Measurements from ENCODE around the gene HSD17B8. TPM values are rescaled to one million over a fixed set of nuclear protein-coding genes. Genes with fewer than 3 reads are reported as not detected.
A peak's percentile ranks its signal among the peaks of the same experiment; 100 is the strongest.

The HSD17B8 gene
- total RNA-seq, 3 donors from 2014 or later (not counting 1 experiment from before 2014, with no cell fraction given), result 5.4 to 7.7 (median 6.8) TPM

GRCh38 chr6:33236328-33236727 is 31.9 kb downstream of the HSD17B8 start:
- Histone ChIP-seq H3K4me3 (ENCODE audit: low read length) (no peak overlapping the region), H3K27me3 (ENCODE audit: control insufficient read depth, insufficient read depth, low read length) (peaks cover 3% of the 10 kb centered on the region), H3K27ac (ENCODE audit: low read length) (no peak overlapping the region), H3K9me3 (ENCODE audit: control insufficient read depth, insufficient read depth, low read length) (no peaks in the 10 kb centered on the region), H3K4me1 (ENCODE audit: control insufficient read depth, insufficient read depth, low read length) (no peaks in the 10 kb centered on the region), H3K36me3 (ENCODE audit: control insufficient read depth, insufficient read depth, low read length) (no peaks in the 10 kb centered on the region)
- DNase-seq (no peak), ATAC-seq (no peak)
- Mint-ChIP-seq H3K27me3 (ENCODE audit: low read depth in 2 of 2) (peaks cover 33 to 43% of the 10 kb centered on the region in 2 donors), H3K27ac (no peak overlapping the region), H3K36me3 (no peaks in the 10 kb centered on the region), H3K4me1 (no peaks in the 10 kb centered on the region), H3K9me3 (no peaks in the 10 kb centered on the region), H3K4me3 (no peak overlapping the region)
- intact Hi-C loops (cut with micrococcal nuclease), result no loop called here
- no peak for TF ChIP-seq CTCF (IDR thresholded peaks at IDR 0.05)

GRCh38 chr6:33236852-33237251 is 32.4 kb downstream of the HSD17B8 start:
- Mint-ChIP-seq H3K27me3 (ENCODE audit: low read depth in 2 of 2) (peaks cover 34 to 40% of the 10 kb centered on the region in 2 donors), H3K4me3 (no peak overlapping the region), H3K4me1 (no peaks in the 10 kb centered on the region), H3K9me3 (no peaks in the 10 kb centered on the region), H3K36me3 (no peaks in the 10 kb centered on the region), H3K27ac (no peak overlapping the region)
- Histone ChIP-seq H3K4me1 (ENCODE audit: control insufficient read depth, insufficient read depth, low read length) (no peaks in the 10 kb centered on the region), H3K36me3 (ENCODE audit: control insufficient read depth, insufficient read depth, low read length) (no peaks in the 10 kb centered on the region), H3K27ac (ENCODE audit: low read length) (no peak overlapping the region), H3K4me3 (ENCODE audit: low read length) (no peak overlapping the region), H3K9me3 (ENCODE audit: control insufficient read depth, insufficient read depth, low read length) (no peaks in the 10 kb centered on the region), H3K27me3 (ENCODE audit: control insufficient read depth, insufficient read depth, low read length) (peaks cover 3% of the 10 kb centered on the region)
- WGBS (ENCODE audit: insufficient coverage), result 91% methylated on average over 6 of the region's 6 CpGs
- no peak for TF ChIP-seq CTCF (IDR thresholded peaks at IDR 0.05)
- intact Hi-C loops (cut with micrococcal nuclease), result no loop called here
- ATAC-seq (no peak), DNase-seq (no peak)

- Mint-ChIP-seq H3K4me3 (no peak overlapping the region), H3K27me3 (ENCODE audit: low read depth in 2 of 2) (peaks cover 38 to 42% of the 10 kb centered on the region in 2 donors), H3K27ac (no peak overlapping the region), H3K36me3 (no peaks in the 10 kb centered on the region), H3K4me1 (no peaks in the 10 kb centered on the region), H3K9me3 (no peaks in the 10 kb centered on the region)
- Histone ChIP-seq H3K9me3 (ENCODE audit: control insufficient read depth, insufficient read depth, low read length) (no peaks in the 10 kb centered on the region), H3K27me3 (ENCODE audit: control insufficient read depth, insufficient read depth, low read length) (peaks cover 3% of the 10 kb centered on the region), H3K27ac (ENCODE audit: low read length) (no peak overlapping the region), H3K4me1 (ENCODE audit: control insufficient read depth, insufficient read depth, low read length) (no peaks in the 10 kb centered on the region), H3K36me3 (ENCODE audit: control insufficient read depth, insufficient read depth, low read length) (no peaks in the 10 kb centered on the region), H3K4me3 (ENCODE audit: low read length) (no peak overlapping the region)
- whole genome bisulfite sequencing (ENCODE audit: insufficient coverage), result 77% methylated on average over 2 of the region's 2 CpGs
- no peak for TF ChIP-seq CTCF (IDR thresholded peaks at IDR 0.05)
- intact Hi-C loops (cut with micrococcal nuclease), result no loop called here
- ATAC-seq (no peak), DNase-seq (no peak)
These were observed 33.3 kb downstream of the HSD17B8 start for GRCh38 chr6:33237741-33238140.

DNA sequence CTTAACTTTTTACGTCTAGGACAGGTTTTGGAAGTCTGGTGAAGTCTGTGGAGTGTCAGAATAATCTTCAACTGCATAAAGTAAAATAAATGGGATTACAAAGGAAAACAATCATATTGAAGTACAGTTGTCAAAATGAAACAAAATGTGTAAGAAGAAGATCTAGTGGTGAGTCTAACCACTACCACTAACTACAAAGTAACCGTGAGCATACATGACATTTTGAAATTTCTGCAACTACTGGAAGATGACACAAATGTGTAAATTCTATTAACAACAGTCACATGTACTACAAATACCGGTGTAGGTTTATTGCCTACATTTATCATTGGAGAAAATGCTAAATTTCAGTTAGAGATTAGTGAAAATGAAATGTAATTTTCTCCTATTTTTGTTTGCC is 37.5 kb downstream of the HSD17B8 start:
- H3K4me3 ChIP-seq (ENCODE audit: low read length), result no peak overlapping the region
- Mint-ChIP-seq H3K9me3 (no peaks in the 10 kb centered on the region), H3K36me3 (no peaks in the 10 kb centered on the region), H3K4me1 (no peaks in the 10 kb centered on the region), H3K4me3 (no peak overlapping the region), H3K27me3 (ENCODE audit: low read depth in 2 of 2) (peaks cover 20 to 28% of the 10 kb centered on the region in 2 donors), H3K27ac (no peak overlapping the region)
- no peaks in the 10 kb centered on the region for H3K36me3 ChIP-seq (ENCODE audit: control insufficient read depth, insufficient read depth, low read length)
- H3K4me1 ChIP-seq (ENCODE audit: control insufficient read depth, insufficient read depth, low read length), result no peaks in the 10 kb centered on the region
- WGBS (ENCODE audit: insufficient coverage), result no CpG with 5 or more reads among the region's 3 CpGs
- H3K27me3 ChIP-seq (ENCODE audit: control insufficient read depth, insufficient read depth, low read length), result no peaks in the 10 kb centered on the region
- TF ChIP-seq CTCF (IDR thresholded peaks at IDR 0.05), result no peak
- intact Hi-C loops (cut with micrococcal nuclease), result no loop called here
- H3K27ac ChIP-seq (ENCODE audit: low read length), result no peak overlapping the region
- no peak for ATAC-seq
- DNase-seq, result peak in 1 of 2 donors; percentile 19
- H3K9me3 ChIP-seq (ENCODE audit: control insufficient read depth, insufficient read depth, low read length), result no peaks in the 10 kb centered on the region

All from natural killer cell (primary cell).